ENCODE measurements around the gene PPA1.
A peak's percentile ranks its signal among the peaks of the same experiment; 100 is the strongest.
"Not testable (repeated sequence)": the region's sequence is repeated elsewhere in the genome, so short reads cannot be mapped to it uniquely, and the experiment has no call there.

PPA1 gene

GRCh38 chr10:70233109-70233938 is at the start of gene PPA1:
TSS of gene PPA1 (minus strand) at chr10:70233429. CDS start at chr10:70233327, 102 bp downstream.
- peak; percentile 99 for DNase-seq

GRCh38 chr10:70281609-70282008 is 48.4 kb upstream of the PPA1 start:
- DNase-seq: no peak

GRCh38 chr10:70280099-70280498 is 46.9 kb upstream of the PPA1 start:
- DNase-seq: no peak

GRCh38 chr10:70277396-70278030 is 44.3 kb upstream of the PPA1 start:
- DNase-seq: no peak

- no peak for DNase-seq
Observed at GRCh38 chr10:70274643-70275042, 41.4 kb upstream of the PPA1 start.

- DNase-seq: no peak
Observed at GRCh38 chr10:70272925-70273316, 39.7 kb upstream of the PPA1 start.

GRCh38 chr10:70271996-70272924 is 39.0 kb upstream of the PPA1 start:
- DNase-seq: no peak

- no peak for DNase-seq
Observed at GRCh38 chr10:70270952-70271351, 37.7 kb upstream of the PPA1 start.

- DNase-seq: no peak
Observed at GRCh38 chr10:70269741-70270140, 36.5 kb upstream of the PPA1 start.

- no peak for DNase-seq
Observed at GRCh38 chr10:70268376-70268775, 35.1 kb upstream of the PPA1 start.

- no peak for DNase-seq
Observed at GRCh38 chr10:70267161-70267933, 34.1 kb upstream of the PPA1 start.

GRCh38 chr10:70266701-70267100 is 33.5 kb upstream of the PPA1 start:
- no peak for DNase-seq

GRCh38 chr10:70266056-70266455 is 32.8 kb upstream of the PPA1 start:
- no peak for DNase-seq

GRCh38 chr10:70265032-70265689 is 31.9 kb upstream of the PPA1 start:
- DNase-seq: no peak

GRCh38 chr10:70260734-70261133 is 27.5 kb upstream of the PPA1 start:
- DNase-seq: no peak

- DNase-seq: no peak
Observed at GRCh38 chr10:70260259-70260658, 27.0 kb upstream of the PPA1 start.

- no peak for DNase-seq
Observed at GRCh38 chr10:70258216-70258615, 25.0 kb upstream of the PPA1 start.

GRCh38 chr10:70257816-70258215 is 24.6 kb upstream of the PPA1 start:
- DNase-seq: not testable (repeated sequence)

GRCh38 chr10:70256463-70256862 is 23.2 kb upstream of the PPA1 start:
- DNase-seq: no peak

GRCh38 chr10:70255329-70256299 is 22.4 kb upstream of the PPA1 start:
- peak; percentile 6 for DNase-seq

Data from activated CD4-positive, alpha-beta T cell treated with anti-CD3 and anti-CD28 coated beads, Interleukin-2, amount 50 U/mL, for 1 hour (primary cell).